ENCODE measurements around the gene C19orf81. TPM values are rescaled to one million over a fixed set of nuclear protein-coding genes. Genes with fewer than 3 reads are reported as not detected.

C19orf81 gene
- polyA plus RNA-seq, 3 donors = not detected

DNA sequence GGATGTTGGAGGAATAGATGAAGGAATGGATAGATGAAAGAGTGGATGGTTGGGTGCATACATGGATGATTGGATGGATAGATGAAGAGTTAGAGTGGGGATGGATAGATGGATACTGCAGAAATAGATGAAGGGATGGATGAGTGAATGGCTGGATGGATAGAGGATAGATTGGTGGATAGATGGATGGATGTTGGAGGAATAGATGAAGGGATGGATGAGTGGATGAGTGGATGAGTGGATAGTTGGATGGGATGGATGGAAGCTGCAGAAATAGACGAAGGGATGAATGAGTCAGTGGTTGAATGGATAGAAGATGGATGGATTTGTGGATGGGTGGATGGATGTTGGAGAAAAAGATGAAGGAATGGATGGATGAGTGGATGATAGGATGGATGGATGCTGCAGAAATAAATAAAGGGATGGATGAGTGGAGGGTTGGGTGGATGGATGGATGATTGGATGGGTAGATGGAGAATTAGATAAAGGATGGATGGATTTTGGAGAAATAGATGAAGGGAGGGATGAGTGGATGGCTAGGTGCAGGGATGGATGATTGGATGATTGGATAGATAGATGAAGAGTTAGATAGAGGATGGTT is 4.8 kb upstream of the C19orf81 start:
- Mint-ChIP-seq H3K4me3 (no peak overlapping the region), H3K27me3 (ENCODE audit: low read depth in 3 of 3) (peaks cover 14 to 29% (median 18%) of the 10 kb centered on the region in 3 donors), H3K27ac (no peak overlapping the region), H3K36me3 (no peaks in the 10 kb centered on the region), H3K4me1 (no peaks in the 10 kb centered on the region), H3K9me3 (peaks cover 0 to 1% (median 0%) of the 10 kb centered on the region in 7 donors)
- no peak for DNase-seq
- Histone ChIP-seq H3K36me3 (replicated peaks in 1 of 2; ENCODE audit: control insufficient read depth in 1 of 2, insufficient read depth in 2 of 2, low read length in 2 of 2) (no peaks in the 10 kb centered on the region), H3K4me2 (replicated peaks; ENCODE audit: extremely low read depth, low read length, poor library complexity, severe bottlenecking) (no peak overlapping the region), H2AFZ (ENCODE audit: insufficient read depth, low read depth, low read length, poor library complexity, severe bottlenecking) (no peak overlapping the region), H3K4me3 (replicated peaks in 1 of 3; ENCODE audit: low read depth in 2 of 3, low read length in 3 of 3) (no peak overlapping the region), H3K9me3 (replicated peaks in 1 of 2; ENCODE audit: control insufficient read depth in 1 of 2, insufficient read depth in 1 of 2, low read length in 2 of 2) (peaks cover 0 to 2% of the 10 kb centered on the region in 2 donors), H3K4me1 (ENCODE audit: control insufficient read depth in 1 of 2, insufficient read depth in 2 of 2, low read length in 2 of 2) (peaks cover under 1 to 4% of the 10 kb centered on the region in 2 donors), H3K27me3 (ENCODE audit: control insufficient read depth in 2 of 2, insufficient read depth in 2 of 2, low read length in 2 of 2) (peaks cover 8 to 20% of the 10 kb centered on the region in 2 donors), H3K9ac (ENCODE audit: insufficient read depth, low read length, poor library complexity, severe bottlenecking) (no peak overlapping the region), H4K20me1 (ENCODE audit: insufficient read depth, low read length) (no peaks in the 10 kb centered on the region), H3K27ac (ENCODE audit: low read depth in 1 of 2, low read length in 2 of 2) (no peak overlapping the region), H3K79me2 (ENCODE audit: insufficient read depth, low read length) (no peaks in the 10 kb centered on the region)
- intact Hi-C loops (cut with micrococcal nuclease) = no loop called here
- TF ChIP-seq, protein P1, sequence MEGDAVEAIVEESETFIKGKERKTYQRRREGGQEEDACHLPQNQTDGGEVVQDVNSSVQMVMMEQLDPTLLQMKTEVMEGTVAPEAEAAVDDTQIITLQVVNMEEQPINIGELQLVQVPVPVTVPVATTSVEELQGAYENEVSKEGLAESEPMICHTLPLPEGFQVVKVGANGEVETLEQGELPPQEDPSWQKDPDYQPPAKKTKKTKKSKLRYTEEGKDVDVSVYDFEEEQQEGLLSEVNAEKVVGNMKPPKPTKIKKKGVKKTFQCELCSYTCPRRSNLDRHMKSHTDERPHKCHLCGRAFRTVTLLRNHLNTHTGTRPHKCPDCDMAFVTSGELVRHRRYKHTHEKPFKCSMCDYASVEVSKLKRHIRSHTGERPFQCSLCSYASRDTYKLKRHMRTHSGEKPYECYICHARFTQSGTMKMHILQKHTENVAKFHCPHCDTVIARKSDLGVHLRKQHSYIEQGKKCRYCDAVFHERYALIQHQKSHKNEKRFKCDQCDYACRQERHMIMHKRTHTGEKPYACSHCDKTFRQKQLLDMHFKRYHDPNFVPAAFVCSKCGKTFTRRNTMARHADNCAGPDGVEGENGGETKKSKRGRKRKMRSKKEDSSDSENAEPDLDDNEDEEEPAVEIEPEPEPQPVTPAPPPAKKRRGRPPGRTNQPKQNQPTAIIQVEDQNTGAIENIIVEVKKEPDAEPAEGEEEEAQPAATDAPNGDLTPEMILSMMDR (IDR thresholded peaks at IDR 0.05) = no peak
- WGBS (ENCODE audit: insufficient coverage) = 58% methylated on average over 1 of the region's 1 CpG

DNA sequence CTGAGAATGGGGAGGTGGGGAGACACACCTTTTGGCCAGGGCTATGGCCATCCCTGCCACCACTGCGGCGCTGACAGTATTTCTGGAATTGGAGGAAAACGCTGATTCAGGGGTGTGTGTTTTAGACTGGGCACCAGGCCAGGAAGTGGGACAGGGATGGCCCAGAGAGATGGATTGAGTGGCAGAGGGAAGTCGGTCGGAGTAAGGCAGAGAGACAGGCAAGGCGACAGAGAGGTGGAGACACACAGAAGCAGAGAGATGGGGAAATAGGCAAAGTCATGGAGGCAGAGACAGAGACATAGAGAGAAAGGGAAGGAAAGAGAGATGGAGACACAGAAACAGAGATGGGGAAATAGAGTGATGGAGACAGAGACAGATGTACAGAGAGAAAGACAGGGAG is 4.1 kb upstream of the C19orf81 start:
- TF ChIP-seq, protein P1 (IDR thresholded peaks at IDR 0.05) = no peak
- intact Hi-C loops (cut with micrococcal nuclease) = no loop called here
- peaks cover 0 to 2% (median 1%) of the 10 kb centered on the region in 7 donors for H3K9me3 Mint-ChIP-seq

More for the DNA sequence above, 4.1 kb upstream of the C19orf81 start:
- Histone ChIP-seq H3K27ac (ENCODE audit: low read depth in 1 of 2, low read length in 2 of 2) (no peak overlapping the region), H3K4me1 (ENCODE audit: control insufficient read depth in 1 of 2, insufficient read depth in 2 of 2, low read length in 2 of 2) (no peaks in the 10 kb centered on the region), H3K36me3 (replicated peaks in 1 of 2; ENCODE audit: control insufficient read depth in 1 of 2, insufficient read depth in 2 of 2, low read length in 2 of 2) (no peaks in the 10 kb centered on the region), H3K4me2 (replicated peaks; ENCODE audit: extremely low read depth, low read length, poor library complexity, severe bottlenecking) (no peak overlapping the region), H3K9ac (ENCODE audit: insufficient read depth, low read length, poor library complexity, severe bottlenecking) (no peak overlapping the region), H3K4me3 (replicated peaks in 1 of 3; ENCODE audit: low read depth in 2 of 3, low read length in 3 of 3) (no peak overlapping the region), H2AFZ (ENCODE audit: insufficient read depth, low read depth, low read length, poor library complexity, severe bottlenecking) (no peak overlapping the region), H3K79me2 (ENCODE audit: insufficient read depth, low read length) (no peaks in the 10 kb centered on the region), H4K20me1 (ENCODE audit: insufficient read depth, low read length) (no peaks in the 10 kb centered on the region), H3K9me3 (replicated peaks in 1 of 2; ENCODE audit: control insufficient read depth in 1 of 2, insufficient read depth in 1 of 2, low read length in 2 of 2) (peaks cover 0 to 4% of the 10 kb centered on the region in 2 donors), H3K27me3 (ENCODE audit: control insufficient read depth in 2 of 2, insufficient read depth in 2 of 2, low read length in 2 of 2) (peaks cover 7 to 15% of the 10 kb centered on the region in 2 donors)
- Mint-ChIP-seq H3K27ac (no peak overlapping the region), H3K27me3 (ENCODE audit: low read depth in 3 of 3) (peaks cover 10 to 24% (median 13%) of the 10 kb centered on the region in 3 donors), H3K4me1 (no peaks in the 10 kb centered on the region), H3K36me3 (no peaks in the 10 kb centered on the region), H3K4me3 (no peak overlapping the region)
- DNase-seq = no peak
- 78% methylated on average over 6 of the region's 6 CpGs for WGBS (ENCODE audit: insufficient coverage)

All from CD14-positive monocyte (primary cell).